ENCODE measurements around the gene TMEM198. TPM values are rescaled to one million over a fixed set of nuclear protein-coding genes. Genes with fewer than 3 reads are reported as not detected.

Gene TMEM198, protein sequence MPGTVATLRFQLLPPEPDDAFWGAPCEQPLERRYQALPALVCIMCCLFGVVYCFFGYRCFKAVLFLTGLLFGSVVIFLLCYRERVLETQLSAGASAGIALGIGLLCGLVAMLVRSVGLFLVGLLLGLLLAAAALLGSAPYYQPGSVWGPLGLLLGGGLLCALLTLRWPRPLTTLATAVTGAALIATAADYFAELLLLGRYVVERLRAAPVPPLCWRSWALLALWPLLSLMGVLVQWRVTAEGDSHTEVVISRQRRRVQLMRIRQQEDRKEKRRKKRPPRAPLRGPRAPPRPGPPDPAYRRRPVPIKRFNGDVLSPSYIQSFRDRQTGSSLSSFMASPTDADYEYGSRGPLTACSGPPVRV
- total RNA-seq = 15.7 and 16.4 TPM in 2 replicates
- long read RNA-seq, partial matches to known transcripts = 2 of 2 reads
- long read RNA-seq, other reads (novel, unspliced or antisense) = 0 of 2 reads

- no peaks in the 10 kb centered on the region for H3K9me3 Mint-ChIP-seq
- H3K36me3 Mint-ChIP-seq (ENCODE audit: low read depth) = peaks cover 3% of the 10 kb centered on the region
- DNase-seq (ENCODE audit: low read depth, low spot score) = peak; percentile 98
- H3K4me1 Mint-ChIP-seq = peaks cover 39% of the 10 kb centered on the region
- peak within 1 kb of the TSS; percentile 91 for H3K4me3 Mint-ChIP-seq
- TF ChIP-seq, protein P1, sequence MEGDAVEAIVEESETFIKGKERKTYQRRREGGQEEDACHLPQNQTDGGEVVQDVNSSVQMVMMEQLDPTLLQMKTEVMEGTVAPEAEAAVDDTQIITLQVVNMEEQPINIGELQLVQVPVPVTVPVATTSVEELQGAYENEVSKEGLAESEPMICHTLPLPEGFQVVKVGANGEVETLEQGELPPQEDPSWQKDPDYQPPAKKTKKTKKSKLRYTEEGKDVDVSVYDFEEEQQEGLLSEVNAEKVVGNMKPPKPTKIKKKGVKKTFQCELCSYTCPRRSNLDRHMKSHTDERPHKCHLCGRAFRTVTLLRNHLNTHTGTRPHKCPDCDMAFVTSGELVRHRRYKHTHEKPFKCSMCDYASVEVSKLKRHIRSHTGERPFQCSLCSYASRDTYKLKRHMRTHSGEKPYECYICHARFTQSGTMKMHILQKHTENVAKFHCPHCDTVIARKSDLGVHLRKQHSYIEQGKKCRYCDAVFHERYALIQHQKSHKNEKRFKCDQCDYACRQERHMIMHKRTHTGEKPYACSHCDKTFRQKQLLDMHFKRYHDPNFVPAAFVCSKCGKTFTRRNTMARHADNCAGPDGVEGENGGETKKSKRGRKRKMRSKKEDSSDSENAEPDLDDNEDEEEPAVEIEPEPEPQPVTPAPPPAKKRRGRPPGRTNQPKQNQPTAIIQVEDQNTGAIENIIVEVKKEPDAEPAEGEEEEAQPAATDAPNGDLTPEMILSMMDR (conservative IDR thresholded peaks at IDR 0.05) = no peak
- H3K27ac Mint-ChIP-seq (ENCODE audit: unreplicated experiment) = peak within 1 kb of the TSS; percentile 81
- no peaks in the 10 kb centered on the region for H3K27me3 Mint-ChIP-seq (ENCODE audit: low read depth)
Measured at GRCh38 chr2:219543596-219544358, at the start of gene TMEM198, which contains the start of gene CHPF. TMEM198 (plus strand) TSS chr2:219544028; CDS start chr2:219544728, 700 bp downstream. CHPF (minus strand) TSS chr2:219543809; CDS start chr2:219543538, 271 bp downstream.

- TF ChIP-seq, protein P1 (conservative IDR thresholded peaks at IDR 0.05) = no peak
- peak overlapping the region; percentile 66 for H3K4me3 Mint-ChIP-seq
- DNase-seq (ENCODE audit: low read depth, low spot score) = no peak
- no peaks in the 10 kb centered on the region for H3K9me3 Mint-ChIP-seq
- no peaks in the 10 kb centered on the region for H3K36me3 Mint-ChIP-seq (ENCODE audit: low read depth)
- H3K27ac Mint-ChIP-seq (ENCODE audit: unreplicated experiment) = no peak overlapping the region
- peaks cover 21% of the 10 kb centered on the region for H3K4me1 Mint-ChIP-seq
- H3K27me3 Mint-ChIP-seq (ENCODE audit: low read depth) = peaks cover 74% of the 10 kb centered on the region
Measured at GRCh38 chr2:219494952-219495530, 48.8 kb upstream of the TMEM198 start.

DNA sequence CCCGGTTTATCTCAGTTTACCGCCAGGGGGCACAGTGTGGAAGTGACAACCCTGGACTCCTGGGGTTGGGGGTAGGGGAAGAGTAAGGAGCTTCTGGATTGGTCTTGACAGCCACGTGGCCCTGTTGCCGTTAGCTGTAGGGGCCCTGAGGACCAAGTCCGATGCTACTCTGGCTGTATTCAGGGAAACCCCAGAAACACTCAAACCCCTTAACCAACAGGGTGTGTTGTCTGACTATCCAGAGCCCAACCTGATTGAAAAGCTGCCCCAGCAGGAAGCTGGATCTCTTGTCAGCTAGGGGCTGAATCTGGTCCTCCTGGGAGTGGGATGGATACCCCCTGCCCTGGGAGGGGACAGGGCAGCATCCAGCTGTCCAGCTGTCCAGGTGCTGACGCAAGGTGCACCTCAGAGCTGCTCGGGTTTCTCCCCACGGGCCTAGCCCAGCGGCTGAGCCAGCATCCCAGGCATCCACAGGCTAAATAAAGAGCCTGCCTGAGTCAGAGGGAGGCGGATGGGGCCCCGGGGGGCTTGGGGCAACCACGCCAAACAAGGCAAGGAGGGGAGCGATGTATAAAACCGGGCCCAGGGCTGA, 48.2 kb upstream of the TMEM198 start:
- peak; percentile 78 for DNase-seq (ENCODE audit: low read depth, low spot score)
- TF ChIP-seq, protein P1 (conservative IDR thresholded peaks at IDR 0.05) = peak; percentile 70
- H3K27me3 Mint-ChIP-seq (ENCODE audit: low read depth) = peaks cover 72% of the 10 kb centered on the region
- peak overlapping the region; percentile 66 for H3K4me3 Mint-ChIP-seq
- H3K36me3 Mint-ChIP-seq (ENCODE audit: low read depth) = no peaks in the 10 kb centered on the region
- no peak overlapping the region for H3K27ac Mint-ChIP-seq (ENCODE audit: unreplicated experiment)
- H3K4me1 Mint-ChIP-seq = peaks cover 25% of the 10 kb centered on the region
- no peaks in the 10 kb centered on the region for H3K9me3 Mint-ChIP-seq

DNA sequence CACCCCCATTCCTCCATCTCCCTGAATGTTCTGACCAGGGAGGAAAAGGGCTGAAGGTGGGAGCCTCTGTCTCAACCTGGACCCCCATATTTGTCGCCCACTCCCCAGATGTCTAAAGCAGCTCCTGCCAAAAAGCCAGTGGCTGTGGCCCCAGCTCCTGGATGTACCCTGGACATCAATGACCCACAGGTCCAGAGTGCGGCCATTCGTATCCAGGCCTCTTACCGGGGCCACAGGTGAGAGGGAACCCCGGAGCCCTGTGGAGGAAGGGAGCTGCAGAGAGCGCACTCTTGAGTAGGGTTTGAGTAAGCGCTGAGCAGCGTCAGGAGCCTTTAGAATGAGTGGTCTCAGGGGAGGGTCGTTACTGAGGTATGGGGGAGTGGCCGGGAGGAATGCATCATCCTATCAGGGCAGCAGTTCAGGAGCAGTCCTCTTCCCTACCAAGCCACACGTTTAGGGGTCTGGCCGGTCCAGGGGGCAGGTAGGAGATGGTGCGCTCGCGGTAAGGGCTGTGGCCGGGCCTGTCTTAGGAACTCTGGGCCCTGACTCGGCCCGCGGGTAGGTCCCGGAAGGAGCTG, 47.5 kb upstream of the TMEM198 start:
- H3K27me3 Mint-ChIP-seq (ENCODE audit: low read depth) = peaks cover 68% of the 10 kb centered on the region
- H3K4me1 Mint-ChIP-seq = peaks cover 25% of the 10 kb centered on the region
- peak overlapping the region; percentile 66 for H3K4me3 Mint-ChIP-seq
- TF ChIP-seq, protein P1 (conservative IDR thresholded peaks at IDR 0.05) = no peak
- H3K9me3 Mint-ChIP-seq = no peaks in the 10 kb centered on the region
- H3K27ac Mint-ChIP-seq (ENCODE audit: unreplicated experiment) = no peak overlapping the region
- DNase-seq (ENCODE audit: low read depth, low spot score) = no peak
- no peaks in the 10 kb centered on the region for H3K36me3 Mint-ChIP-seq (ENCODE audit: low read depth)
